Hepatocyte (in vitro differentiated cells): ENCODE results near the gene RDX. TPM values are rescaled to one million over a fixed set of nuclear protein-coding genes. Genes with fewer than 3 reads are reported as not detected.

Source experiments
- DNase-seq: peaks from one replicate; pipeline ENCODE4 v3.0.0-alpha.2; 2016; ENCODE audit warnings: low spot score
- H2AFZ ChIP-seq: fragments of 200-600 bp; sonication (generic); 2 replicates; pipeline ENCODE4 v1.6.0; 2016; ENCODE audit warnings: antibody characterized with exemption, mild to moderate bottlenecking
- H3K27ac ChIP-seq: fragments of 200-600 bp; sonication (generic); 2 replicates; pipeline ENCODE4 v1.5.1; 2016; ENCODE audit warnings: mild to moderate bottlenecking
- H3K27me3 ChIP-seq: fragments of 200-600 bp; sonication (generic); 2 replicates; pipeline ENCODE4 v1.6.1; 2016
- H3K36me3 ChIP-seq: fragments of 200-600 bp; sonication (generic); replicated peaks from 2 replicates; pipeline ENCODE4 v1.5.1; 2016; ENCODE audit warnings: low read depth; ENCODE audit not compliant: insufficient read depth
- H3K4me1 ChIP-seq: fragments of 200-600 bp; sonication (generic); 2 replicates; pipeline ENCODE4 v1.5.1; 2016; ENCODE audit warnings: mild to moderate bottlenecking, moderate library complexity; ENCODE audit not compliant: insufficient read depth
- H3K4me2 ChIP-seq: fragments of 200-600 bp; sonication (generic); 2 replicates; pipeline ENCODE4 v1.6.0; 2016
- H3K4me3 ChIP-seq: fragments of 200-600 bp; sonication (generic); 2 replicates; pipeline ENCODE4 v1.5.1; 2016; ENCODE audit warnings: mild to moderate bottlenecking
- H3K79me2 ChIP-seq: fragments of 200-600 bp; sonication (generic); 2 replicates; pipeline ENCODE4 v1.6.0; 2017; ENCODE audit warnings: mild to moderate bottlenecking
- H3K9me2 ChIP-seq: fragments of 200-600 bp; sonication (generic); replicated peaks from 2 replicates; pipeline ENCODE4 v1.6.0; 2017; ENCODE audit warnings: mild to moderate bottlenecking; ENCODE audit not compliant: insufficient read depth
- H3K9me3 ChIP-seq: fragments of 200-600 bp; sonication (generic); 2 replicates; pipeline ENCODE4 v1.5.1; 2016; ENCODE audit warnings: low read depth, mild to moderate bottlenecking
- H4K20me1 ChIP-seq: fragments of 200-600 bp; sonication (generic); 2 replicates; pipeline ENCODE4 v1.6.0; 2016; ENCODE audit warnings: mild to moderate bottlenecking; ENCODE audit not compliant: insufficient read depth, poor library complexity, severe bottlenecking
- CTCF ChIP-seq: fragments of 200-600 bp; sonication (generic); IDR thresholded peaks from 2 replicates; pipeline ENCODE4 v1.5.1; 2016; ENCODE audit warnings: antibody characterized with exemption, mild to moderate bottlenecking; ENCODE audit not compliant: poor library complexity
- EZH2 ChIP-seq: fragments of 200-600 bp; sonication (generic); IDR thresholded peaks from 2 replicates; pipeline ENCODE4 v1.6.1; 2016; ENCODE audit warnings: antibody characterized with exemption, mild to moderate bottlenecking, borderline replicate concordance
- EZH2phosphoT487 ChIP-seq: fragments of 200-600 bp; sonication (generic); IDR thresholded peaks from one replicate; pipeline ENCODE4 v1.6.1; 2018; ENCODE audit warnings: antibody characterized with exemption, mild to moderate bottlenecking, low read depth, moderate library complexity; ENCODE audit not compliant: unreplicated experiment, severe bottlenecking
- WGBS: methylation state at CpG from one replicate; pipeline ENCODE4 v1.1.6; 2016; ENCODE audit warnings: low lambda C conversion rate; ENCODE audit errors: missing lambda C conversion rate; 5-methylcytosine and 5-hydroxymethylcytosine counted together
- polyA plus RNA-seq: library from polyadenylated mRNA; unstranded; fragments of >200 nt; fragmentation: Nextera tagmentation; extraction: Ambion mirVana; gene quantifications from 2 replicates; pipeline ENCODE4 v1.2.1, GENCODE V29; 2016
- total RNA-seq: library from RNA; depleted of rRNA; stranded (reverse); fragments of >200 nt; gene quantifications from 2 replicates; pipeline ENCODE4 v1.2.3, GENCODE V29; 2014

The RDX gene
- total and polyA plus RNA-seq, 2 experiments from 2014 or later, result 106 to 143 TPM

GRCh38 chr11:110305169-110306018 lies 9.0 kb upstream of the RDX start:
- H3K36me3 ChIP-seq, result no peaks in the 10 kb centered on the region
- DNase-seq, result peak; percentile 57
- H3K79me2 ChIP-seq, result no peaks in the 10 kb centered on the region
- no peak overlapping the region for H3K4me3 ChIP-seq
- H3K9me2 ChIP-seq, result no peaks in the 10 kb centered on the region
- no peak for TF ChIP-seq CTCF
- no peak for TF ChIP-seq EZH2
- TF ChIP-seq EZH2phosphoT487, result peak; percentile 98
- H3K4me2 ChIP-seq, result no peak overlapping the region
- peak overlapping the region; percentile 45 for H3K27ac ChIP-seq
- H2AFZ ChIP-seq, result no peak overlapping the region
- no peaks in the 10 kb centered on the region for H3K9me3 ChIP-seq
- H4K20me1 ChIP-seq, result no peaks in the 10 kb centered on the region
- H3K27me3 ChIP-seq, result no peaks in the 10 kb centered on the region
- H3K4me1 ChIP-seq, result no peaks in the 10 kb centered on the region

- WGBS, result 63% methylated on average over 5 of the region's 5 CpGs
- peak overlapping the region; percentile 3 for H3K27ac ChIP-seq
Measured at GRCh38 chr11:110303414-110303826, 7.0 kb upstream of the RDX start.

GRCh38 chr11:110301577-110301976 lies 5.2 kb upstream of the RDX start:
- TF ChIP-seq EZH2phosphoT487 (no peak), CTCF (no peak), EZH2 (no peak)
- no peak for DNase-seq
- H3K27ac ChIP-seq, result no peak overlapping the region
- H3K4me3 ChIP-seq, result no peak overlapping the region
- H4K20me1 ChIP-seq, result no peaks in the 10 kb centered on the region
- no peaks in the 10 kb centered on the region for H3K9me2 ChIP-seq
- no peaks in the 10 kb centered on the region for H3K27me3 ChIP-seq
- no peaks in the 10 kb centered on the region for H3K9me3 ChIP-seq
- H2AFZ ChIP-seq, result no peak overlapping the region
- no peak overlapping the region for H3K4me2 ChIP-seq
- no peaks in the 10 kb centered on the region for H3K79me2 ChIP-seq
- peaks cover 19% of the 10 kb centered on the region for H3K4me1 ChIP-seq
- WGBS, result 94% methylated on average over 4 of the region's 4 CpGs
- H3K36me3 ChIP-seq, result no peaks in the 10 kb centered on the region

More at GRCh38 chr11:110303414-110303826, 7.0 kb upstream of the RDX start:
- H3K4me1 ChIP-seq, result peaks cover 3% of the 10 kb centered on the region
- H3K4me3 ChIP-seq, result no peak overlapping the region
- no peaks in the 10 kb centered on the region for H4K20me1 ChIP-seq
- no peak for TF ChIP-seq EZH2
- TF ChIP-seq EZH2phosphoT487, result no peak
- TF ChIP-seq CTCF, result no peak
- peak; percentile 25 for DNase-seq
- H3K79me2 ChIP-seq, result no peaks in the 10 kb centered on the region
- no peaks in the 10 kb centered on the region for H3K9me3 ChIP-seq
- no peaks in the 10 kb centered on the region for H3K27me3 ChIP-seq
- H2AFZ ChIP-seq, result no peak overlapping the region
- no peaks in the 10 kb centered on the region for H3K36me3 ChIP-seq
- H3K4me2 ChIP-seq, result peak overlapping the region; percentile 28
- H3K9me2 ChIP-seq, result no peaks in the 10 kb centered on the region
